Activated CD8-positive, alpha-beta memory T cell treated with anti-CD3 and anti-CD28 coated beads, Interleukin-2, amount 50 U/mL, for 4 hours (primary cell): Measurements from ENCODE around the gene SLC45A1.
A peak's percentile ranks its signal among the peaks of the same experiment; 100 is the strongest.

ENCODE experiments used
- DNase-seq: peaks from one replicate; pipeline ENCODE4 v3.0.0-alpha.2; 2020

SLC45A1 gene

DNA sequence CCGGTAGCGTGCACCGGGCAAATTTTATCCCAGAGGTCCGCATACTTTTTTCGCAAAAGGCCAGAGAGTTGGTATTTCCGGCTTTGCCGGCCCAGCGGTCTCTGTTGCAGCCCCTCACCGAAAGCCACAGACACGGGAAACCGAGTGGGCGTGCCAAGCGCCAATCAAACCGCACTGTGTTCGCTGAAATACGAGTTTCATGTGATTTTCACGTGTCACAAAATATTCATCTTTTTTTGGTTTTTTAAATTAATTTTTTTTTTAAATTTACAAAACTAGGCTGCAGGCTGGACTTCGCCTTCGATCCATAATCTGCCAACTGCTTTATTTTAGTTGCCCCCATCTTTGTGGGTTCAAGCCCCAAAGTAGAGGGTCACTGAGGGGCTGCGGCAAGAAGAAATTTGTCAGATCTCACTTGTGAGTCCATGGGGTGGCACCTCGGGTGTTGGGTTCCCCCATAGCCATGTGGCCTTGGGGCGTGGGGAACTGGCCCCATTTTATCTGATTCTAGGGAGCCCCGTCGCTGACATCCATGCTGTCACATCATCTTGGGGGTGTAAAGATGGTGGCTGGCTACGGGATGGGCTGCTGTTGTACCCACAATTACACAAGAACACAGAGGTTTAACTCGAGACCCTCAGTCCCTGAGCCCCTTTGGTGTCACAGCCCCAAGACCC is 20.8 kb downstream of the SLC45A1 start:
- no peak for DNase-seq

GRCh38 chr1:8339203-8339600 is 21.3 kb downstream of the SLC45A1 start:
- DNase-seq, result no peak

GRCh38 chr1:8340448-8340847 is 22.5 kb downstream of the SLC45A1 start:
- no peak for DNase-seq

GRCh38 chr1:8342325-8342724 is 24.4 kb downstream of the SLC45A1 start:
- no peak for DNase-seq

GRCh38 chr1:8343044-8343443 is 25.1 kb downstream of the SLC45A1 start:
- DNase-seq, result no peak

GRCh38 chr1:8343464-8344001 is 25.6 kb downstream of the SLC45A1 start:
- DNase-seq, result no peak

DNA sequence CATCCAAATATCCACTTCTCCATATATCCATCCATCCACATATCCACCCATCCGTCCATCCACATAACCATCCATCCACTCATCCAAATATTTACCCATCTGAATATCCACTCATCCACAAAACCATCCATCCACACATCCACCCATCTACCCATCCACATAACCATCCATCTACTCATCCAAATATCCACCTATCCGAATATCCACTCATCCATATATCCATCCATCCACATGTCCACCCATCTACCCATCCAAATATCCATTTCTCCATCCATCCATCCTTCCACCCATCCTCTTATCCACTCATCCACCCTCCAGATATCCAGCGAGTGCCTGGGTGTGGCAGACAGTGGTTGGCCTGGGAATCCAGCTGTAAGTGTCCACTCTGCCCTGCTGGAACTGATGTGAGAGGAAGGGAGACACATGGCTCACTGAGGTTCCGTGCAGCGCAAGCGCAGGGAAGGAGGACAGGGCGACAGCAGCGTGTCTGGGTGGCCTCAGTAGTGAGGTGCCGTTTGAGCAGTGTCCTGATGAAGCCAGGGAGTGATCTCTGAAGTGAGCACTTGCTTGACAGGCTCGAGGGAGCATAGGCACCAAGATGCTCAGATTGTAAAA is 27.1 kb downstream of the SLC45A1 start:
- no peak for DNase-seq

DNA sequence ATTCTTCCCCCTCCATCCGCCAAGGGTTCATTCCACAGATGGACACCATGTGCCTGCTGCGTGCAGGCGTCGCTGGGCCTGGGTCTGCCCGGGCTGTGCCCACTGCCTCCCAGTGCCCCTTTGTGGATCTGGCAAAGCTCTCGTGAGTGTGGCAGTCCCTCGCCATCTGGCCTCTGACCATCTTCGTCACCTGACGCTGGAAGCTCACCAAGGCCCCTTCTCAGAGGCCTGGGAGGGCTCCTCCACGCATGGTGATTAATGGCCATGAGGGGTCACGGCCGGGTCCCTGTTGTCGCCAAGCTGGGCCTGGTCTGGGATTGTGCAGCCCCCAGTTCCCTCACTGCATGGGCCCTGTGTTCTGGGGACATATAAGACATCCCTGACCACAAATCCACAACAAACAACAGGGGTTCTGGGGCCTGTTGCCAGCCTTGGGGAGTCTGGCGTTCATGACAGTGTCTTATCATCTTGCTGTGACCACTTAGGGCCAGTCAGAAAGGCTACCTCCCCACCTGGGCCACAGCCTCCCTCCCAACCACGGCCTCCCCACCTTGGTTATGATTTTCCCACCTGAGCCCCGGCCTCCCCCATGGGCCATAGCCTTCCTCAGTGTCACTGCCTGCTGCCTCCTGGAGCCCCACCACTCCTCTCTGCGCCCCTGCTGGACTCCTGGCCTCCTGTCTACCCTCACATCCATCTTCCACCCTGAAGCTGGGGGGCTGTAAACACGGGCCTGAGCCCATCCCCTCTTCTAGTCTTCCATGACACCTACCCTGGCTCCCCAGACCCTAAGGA is 27.9 kb downstream of the SLC45A1 start:
- DNase-seq, result no peak

DNA sequence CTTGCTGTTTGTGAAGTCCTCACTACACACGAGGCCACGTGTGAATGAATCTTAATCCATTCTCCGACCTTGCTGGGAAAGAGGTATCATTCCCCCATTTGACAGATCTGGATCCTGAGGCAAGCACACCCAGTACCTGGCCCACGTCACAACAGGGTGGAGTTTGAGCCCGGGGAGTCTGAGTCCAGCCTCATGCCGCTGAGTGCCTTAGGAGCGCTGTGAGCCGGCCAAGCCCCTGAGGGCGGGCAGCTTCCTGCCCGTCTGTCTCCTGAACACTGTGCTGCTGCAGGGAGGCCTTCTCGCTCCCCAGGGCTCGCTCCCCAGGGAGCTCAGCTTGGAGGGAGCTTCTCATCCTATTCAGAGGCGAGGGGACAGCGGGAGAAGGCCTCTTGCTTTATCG is 29.7 kb downstream of the SLC45A1 start:
- DNase-seq, result no peak

- DNase-seq, result no peak
Observed at GRCh38 chr1:8348047-8348776, 30.3 kb downstream of the SLC45A1 start.

DNA sequence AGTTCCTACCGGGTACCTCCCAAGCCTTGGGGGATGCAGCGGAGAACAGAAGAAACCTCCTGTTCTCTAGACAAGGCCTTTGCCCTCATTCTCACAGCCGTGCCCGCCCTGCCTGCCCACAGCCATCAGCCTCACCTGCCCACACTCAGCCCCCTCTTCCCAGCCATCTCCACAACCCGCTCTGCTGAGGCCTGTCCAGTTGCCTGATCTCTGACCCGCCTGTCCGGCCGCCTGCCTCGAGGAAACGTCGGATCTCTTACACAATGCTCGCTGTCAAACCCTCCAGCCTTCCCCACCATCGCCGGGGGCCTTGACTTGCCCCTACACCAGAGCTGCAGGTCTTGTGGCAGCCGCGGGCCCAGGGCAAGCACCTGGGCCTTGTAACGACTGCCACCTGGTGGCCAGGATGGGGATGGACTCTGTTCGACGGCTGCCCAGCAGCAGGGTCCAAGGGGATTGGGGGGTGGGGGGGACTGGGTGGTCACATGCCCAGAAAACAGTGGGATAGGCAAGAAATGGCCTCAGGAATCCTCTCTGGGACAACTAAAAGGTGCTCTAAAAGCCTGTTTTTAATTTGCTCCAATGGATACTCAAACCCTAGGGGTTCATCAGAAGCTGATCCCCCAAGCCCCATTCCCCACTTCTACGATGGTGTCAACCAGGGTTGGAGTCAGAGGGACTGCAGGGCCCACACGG is 31.0 kb downstream of the SLC45A1 start:
- peak; percentile 76 for DNase-seq

- DNase-seq, result no peak
Observed at GRCh38 chr1:8349473-8349865, 31.6 kb downstream of the SLC45A1 start.

GRCh38 chr1:8349961-8350360 is 32.0 kb downstream of the SLC45A1 start:
- DNase-seq, result no peak

- no peak for DNase-seq
Observed at GRCh38 chr1:8350914-8351684, 33.2 kb downstream of the SLC45A1 start.

DNA sequence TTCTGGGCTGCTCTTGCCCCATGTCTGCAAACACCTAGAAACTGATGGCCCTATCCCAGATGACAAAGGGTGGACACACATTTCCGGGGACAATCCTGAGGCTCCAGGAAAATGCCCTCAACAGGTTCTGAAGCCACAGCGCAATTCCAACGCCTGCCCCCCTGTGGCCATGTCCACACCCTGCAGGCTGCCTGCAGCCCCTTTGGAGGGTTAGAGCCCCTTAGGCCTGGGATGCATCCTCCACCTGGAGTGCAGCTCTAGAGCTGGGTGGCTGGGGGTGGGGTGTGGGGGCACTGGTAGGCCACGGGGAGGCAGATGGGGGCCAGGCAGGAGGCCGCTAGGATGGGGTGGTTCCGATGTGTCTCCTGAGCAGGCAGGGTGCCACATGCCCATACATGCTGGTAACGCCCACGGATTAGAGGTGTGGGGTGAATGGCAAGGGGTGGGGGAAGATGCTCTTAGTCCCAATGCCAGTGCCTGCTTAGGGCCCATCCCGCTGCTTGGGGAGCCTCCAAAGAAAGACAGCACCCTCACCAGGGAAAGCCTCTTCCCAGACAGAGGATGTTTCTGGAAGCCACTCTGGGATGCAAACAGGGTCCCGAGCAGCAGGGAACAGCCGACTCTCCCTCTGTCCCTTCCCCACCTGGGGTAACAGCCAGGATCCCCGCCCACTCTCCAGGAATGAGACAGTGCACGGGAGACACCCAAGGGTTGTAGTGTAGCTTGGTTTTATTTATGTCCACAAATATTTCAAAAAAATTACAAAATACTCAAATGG is 34.0 kb downstream of the SLC45A1 start:
- no peak for DNase-seq

DNA sequence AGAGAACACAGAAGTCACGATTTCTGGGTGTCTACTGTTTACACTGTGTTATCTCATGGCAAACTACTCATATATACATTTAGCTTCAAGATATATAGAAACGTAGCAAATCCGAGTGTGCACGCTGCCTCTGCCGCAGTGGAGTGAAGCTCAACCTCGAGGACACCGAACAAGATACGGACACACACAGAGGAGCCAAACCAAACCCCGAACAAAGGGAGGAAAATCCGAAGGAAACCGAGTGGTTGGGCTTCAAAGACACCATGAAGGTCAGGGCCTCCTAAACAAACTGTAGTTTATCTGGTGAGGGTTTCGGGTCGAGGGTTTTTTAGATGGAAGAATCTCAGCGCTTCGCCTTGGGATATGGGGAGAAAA is 34.5 kb downstream of the SLC45A1 start:
- no peak for DNase-seq

- no peak for DNase-seq
Observed at GRCh38 chr1:8352886-8353785, 35.2 kb downstream of the SLC45A1 start.

- no peak for DNase-seq
Observed at GRCh38 chr1:8354038-8354437, 36.1 kb downstream of the SLC45A1 start.

- no peak for DNase-seq
Observed at GRCh38 chr1:8355439-8356255, 37.7 kb downstream of the SLC45A1 start.
